ENCODE measurements around the gene ASB18.

ASB18 gene

GRCh38 chr2:236162031-236162845, 102.0 kb downstream of the ASB18 start:
- TF ChIP-seq, protein P1, sequence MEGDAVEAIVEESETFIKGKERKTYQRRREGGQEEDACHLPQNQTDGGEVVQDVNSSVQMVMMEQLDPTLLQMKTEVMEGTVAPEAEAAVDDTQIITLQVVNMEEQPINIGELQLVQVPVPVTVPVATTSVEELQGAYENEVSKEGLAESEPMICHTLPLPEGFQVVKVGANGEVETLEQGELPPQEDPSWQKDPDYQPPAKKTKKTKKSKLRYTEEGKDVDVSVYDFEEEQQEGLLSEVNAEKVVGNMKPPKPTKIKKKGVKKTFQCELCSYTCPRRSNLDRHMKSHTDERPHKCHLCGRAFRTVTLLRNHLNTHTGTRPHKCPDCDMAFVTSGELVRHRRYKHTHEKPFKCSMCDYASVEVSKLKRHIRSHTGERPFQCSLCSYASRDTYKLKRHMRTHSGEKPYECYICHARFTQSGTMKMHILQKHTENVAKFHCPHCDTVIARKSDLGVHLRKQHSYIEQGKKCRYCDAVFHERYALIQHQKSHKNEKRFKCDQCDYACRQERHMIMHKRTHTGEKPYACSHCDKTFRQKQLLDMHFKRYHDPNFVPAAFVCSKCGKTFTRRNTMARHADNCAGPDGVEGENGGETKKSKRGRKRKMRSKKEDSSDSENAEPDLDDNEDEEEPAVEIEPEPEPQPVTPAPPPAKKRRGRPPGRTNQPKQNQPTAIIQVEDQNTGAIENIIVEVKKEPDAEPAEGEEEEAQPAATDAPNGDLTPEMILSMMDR (IDR thresholded peaks at IDR 0.05) = no peak
- TF ChIP-seq ZFX (IDR thresholded peaks at IDR 0.05; ENCODE audit: borderline replicate concordance) = no peak
- no peak overlapping the region for H3K27ac ChIP-seq

- TF ChIP-seq, protein P1 (IDR thresholded peaks at IDR 0.05) = no peak
- no peak for TF ChIP-seq ZFX (IDR thresholded peaks at IDR 0.05; ENCODE audit: borderline replicate concordance)
- no peak overlapping the region for H3K27ac ChIP-seq
Observed at GRCh38 chr2:236161531-236161930, 102.7 kb downstream of the ASB18 start.

GRCh38 chr2:236161082-236161462, 103.1 kb downstream of the ASB18 start:
- TF ChIP-seq, protein P1 (IDR thresholded peaks at IDR 0.05) = no peak
- TF ChIP-seq ZFX (IDR thresholded peaks at IDR 0.05; ENCODE audit: borderline replicate concordance) = no peak
- no peak overlapping the region for H3K27ac ChIP-seq

DNA sequence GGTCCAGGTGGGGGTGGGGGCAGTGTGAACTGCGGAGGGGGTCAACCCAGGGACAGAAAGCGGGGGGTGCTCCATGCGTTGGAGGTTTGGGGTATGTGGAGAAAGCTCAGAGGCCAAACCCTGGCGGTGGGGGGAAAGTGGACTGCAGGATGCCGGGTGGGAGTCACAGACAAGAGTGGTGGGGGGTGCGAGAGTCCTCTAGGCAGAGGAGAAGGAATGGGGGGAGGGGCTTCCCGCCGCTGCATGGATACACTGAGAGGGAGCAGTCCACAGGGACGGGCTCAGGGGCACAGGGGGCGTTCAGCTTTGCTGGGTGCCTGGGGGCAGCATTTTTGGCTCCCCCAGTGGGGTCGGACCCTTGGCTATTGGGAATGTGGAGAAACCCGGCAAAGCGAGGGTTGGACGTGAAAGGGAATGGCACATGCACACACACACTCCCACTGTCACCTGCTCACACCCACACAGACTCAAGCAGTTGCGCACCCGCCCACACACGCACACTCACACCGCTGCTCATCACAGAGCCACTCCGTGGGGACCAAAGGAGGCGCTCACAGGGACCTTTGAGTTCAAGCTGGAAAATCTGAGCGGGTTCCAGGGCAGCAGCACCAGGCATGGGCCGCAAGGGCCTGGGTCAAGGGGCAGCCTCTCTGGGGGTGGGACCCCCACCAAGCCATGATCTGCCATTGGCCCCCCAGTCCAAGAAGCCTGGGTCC, 103.7 kb downstream of the ASB18 start:
- TF ChIP-seq, protein P1 (IDR thresholded peaks at IDR 0.05) = no peak
- TF ChIP-seq ZFX (IDR thresholded peaks at IDR 0.05; ENCODE audit: borderline replicate concordance) = no peak
- H3K27ac ChIP-seq = no peak overlapping the region

GRCh38 chr2:236159778-236160170, 104.4 kb downstream of the ASB18 start:
- TF ChIP-seq, protein P1 (IDR thresholded peaks at IDR 0.05) = no peak
- no peak for TF ChIP-seq ZFX (IDR thresholded peaks at IDR 0.05; ENCODE audit: borderline replicate concordance)
- H3K27ac ChIP-seq = no peak overlapping the region

- TF ChIP-seq, protein P1 (IDR thresholded peaks at IDR 0.05) = no peak
- TF ChIP-seq ZFX (IDR thresholded peaks at IDR 0.05; ENCODE audit: borderline replicate concordance) = no peak
- no peak overlapping the region for H3K27ac ChIP-seq
Observed at GRCh38 chr2:236158969-236159777, 105.0 kb downstream of the ASB18 start.

All from 22Rv1 (cell line).